ENCODE results near the gene NSG1.
"Not testable (repeated sequence)": the region's sequence is repeated elsewhere in the genome, so short reads cannot be mapped to it uniquely, and the experiment has no call there.

- TF ChIP-seq ZNF749 (CRISPR knock-in tag; IDR thresholded peaks at IDR 0.05; ENCODE audit: borderline replicate concordance); RXRA (CRISPR knock-in tag; IDR thresholded peaks at IDR 0.05); DPF2 (CRISPR knock-in tag; IDR thresholded peaks at IDR 0.05; ENCODE audit: borderline replicate concordance, low read depth); HIVEP1 (CRISPR knock-in tag; IDR thresholded peaks at IDR 0.05): not testable (repeated sequence)
These were observed 35.2 kb downstream of the NSG1 start for GRCh38 chr4:4422117-4422516.

Data from HepG2 (cell line).